HG02588 (cell line): ENCODE results near the gene SEMA4A.
A peak's percentile ranks its signal among the peaks of the same experiment; 100 is the strongest.
"Not testable (repeated sequence)": the region's sequence is repeated elsewhere in the genome, so short reads cannot be mapped to it uniquely, and the experiment has no call there.

Experiments used
- ATAC-seq: cut with Tn5 transposase; IDR thresholded peaks from one replicate; pipeline ENCODE4 v1.9.1; 2021; ENCODE audit warnings: mild to moderate bottlenecking, moderate library complexity; ENCODE audit not compliant: unreplicated experiment

SEMA4A gene

DNA sequence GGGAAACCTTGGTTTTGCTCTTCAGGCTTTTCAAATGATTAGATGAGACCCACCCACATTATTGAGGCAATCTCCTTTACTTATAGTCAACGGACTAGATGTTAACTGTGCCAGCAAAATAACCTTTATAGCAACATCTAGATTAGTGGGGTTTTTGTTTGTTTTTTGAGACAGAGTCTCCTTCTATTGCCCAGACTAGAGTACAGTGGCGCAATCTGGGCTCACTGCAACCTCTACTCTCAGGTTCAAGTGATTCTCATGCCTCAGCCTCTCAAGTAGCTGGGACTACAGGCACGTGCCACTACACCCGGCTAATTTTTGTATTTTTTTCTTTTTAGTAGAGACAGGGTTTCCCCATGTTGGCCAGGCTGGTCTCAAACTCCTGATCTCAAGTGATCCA is 36.9 kb downstream of the SEMA4A start:
- ATAC-seq: not testable (repeated sequence)

DNA sequence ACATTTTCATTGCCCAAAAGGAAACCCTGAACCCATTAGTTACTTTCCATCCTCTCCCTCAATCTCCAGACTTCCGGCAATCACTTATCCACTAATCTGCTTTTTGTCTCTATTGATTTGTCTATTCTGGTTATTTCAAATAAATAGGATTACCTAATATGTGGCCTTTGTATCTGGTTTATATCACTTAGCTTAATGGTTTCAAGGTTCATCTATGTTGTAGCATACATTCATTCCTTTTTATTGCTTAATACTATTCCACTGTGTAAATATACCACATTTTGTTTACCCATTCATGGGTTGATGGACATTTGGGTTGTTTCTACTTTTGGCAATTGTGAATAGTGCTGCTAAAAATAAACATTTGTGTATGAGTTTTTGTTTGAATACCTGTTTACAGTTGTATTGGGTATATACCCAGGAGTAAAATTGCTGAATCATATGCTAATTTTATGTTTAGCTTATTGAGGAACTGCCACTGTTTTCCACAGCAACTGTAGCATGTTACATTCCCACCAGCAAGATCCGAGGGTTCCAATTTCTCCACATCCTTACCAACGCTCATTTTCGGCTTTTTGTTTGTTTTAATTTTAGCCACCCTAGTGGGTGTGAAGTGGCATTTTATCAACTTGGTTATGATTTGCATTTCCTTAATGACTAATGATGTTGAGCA is 38.0 kb downstream of the SEMA4A start:
- no peak for ATAC-seq

DNA sequence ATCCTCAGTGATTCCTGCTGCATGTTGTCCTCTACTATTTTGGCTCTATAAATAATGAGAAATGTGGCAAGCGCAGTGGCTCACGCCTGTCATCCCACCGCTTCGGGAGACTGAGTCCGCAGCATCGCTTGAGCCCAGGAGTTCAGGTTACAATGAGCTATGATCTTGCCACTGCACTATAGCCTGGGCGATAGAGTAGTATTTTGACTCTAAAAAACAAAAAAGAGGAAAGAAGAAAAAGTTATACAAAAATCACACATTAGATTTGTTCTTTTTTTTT is 39.8 kb downstream of the SEMA4A start:
- no peak for ATAC-seq

DNA sequence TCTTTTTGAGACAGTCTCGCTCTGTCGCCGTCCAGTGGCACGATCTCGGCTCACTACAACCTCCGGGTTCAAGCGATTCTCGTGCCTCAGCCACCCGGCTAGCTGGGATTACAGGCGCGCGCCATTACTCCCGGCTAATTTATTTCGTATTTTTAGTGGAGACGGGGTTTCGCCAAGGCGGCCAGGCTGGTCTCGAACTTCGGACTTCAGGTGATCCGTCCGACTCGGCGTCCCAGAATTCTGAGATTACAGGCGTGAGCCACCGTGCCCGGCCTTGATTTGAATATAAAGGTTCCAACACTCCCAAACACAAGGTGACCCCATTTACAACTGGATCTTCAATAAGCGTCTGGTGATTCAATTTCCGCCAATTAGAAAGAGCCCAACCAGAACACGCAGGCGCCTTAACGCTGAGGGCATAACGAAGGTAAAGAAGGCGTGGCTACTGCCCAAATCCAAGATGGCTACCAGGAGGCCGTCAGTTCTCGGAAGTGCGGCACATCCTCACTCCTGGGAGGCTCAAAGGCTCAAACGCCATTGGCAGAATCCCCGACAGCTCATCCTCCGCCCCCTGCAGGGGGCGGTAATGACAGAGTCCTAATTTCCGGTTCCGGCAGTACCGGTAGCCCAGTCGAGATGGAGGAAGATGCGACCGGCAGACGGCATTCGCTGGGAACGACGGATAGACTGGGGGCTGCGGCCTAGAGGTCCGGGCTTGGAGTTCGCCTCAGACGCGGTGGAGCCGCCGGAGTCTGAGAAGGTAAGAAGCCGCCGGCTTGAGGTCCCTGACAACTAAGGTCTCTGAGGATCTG is 40.3 kb downstream of the SEMA4A start, which contains the start of gene SLC25A44:
Gene SLC25A44, plus strand, starts transcription at position 617 of the 812 bp plus-strand sequence. CDS start 5,744 bp downstream, outside the sequence.
- peak; percentile 95 for ATAC-seq

DNA sequence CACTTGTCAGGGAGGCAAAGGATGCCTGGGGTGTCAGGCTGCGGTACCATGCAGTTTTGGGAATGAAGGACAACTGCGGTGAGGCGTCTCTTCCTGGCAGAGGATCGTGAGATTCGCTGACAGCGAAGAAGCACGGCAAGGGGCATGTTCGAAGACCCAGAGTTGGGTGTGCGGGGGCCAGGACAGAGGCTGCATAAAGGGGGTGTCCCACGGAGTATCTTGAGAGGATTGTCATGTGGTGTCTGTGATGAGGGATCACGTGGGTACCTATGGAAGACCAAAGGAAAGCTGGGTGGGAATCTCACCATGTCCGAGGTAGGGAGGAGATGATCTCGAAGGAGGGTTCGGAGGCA is 40.9 kb downstream of the SEMA4A start:
- peak; percentile 8 for ATAC-seq

DNA sequence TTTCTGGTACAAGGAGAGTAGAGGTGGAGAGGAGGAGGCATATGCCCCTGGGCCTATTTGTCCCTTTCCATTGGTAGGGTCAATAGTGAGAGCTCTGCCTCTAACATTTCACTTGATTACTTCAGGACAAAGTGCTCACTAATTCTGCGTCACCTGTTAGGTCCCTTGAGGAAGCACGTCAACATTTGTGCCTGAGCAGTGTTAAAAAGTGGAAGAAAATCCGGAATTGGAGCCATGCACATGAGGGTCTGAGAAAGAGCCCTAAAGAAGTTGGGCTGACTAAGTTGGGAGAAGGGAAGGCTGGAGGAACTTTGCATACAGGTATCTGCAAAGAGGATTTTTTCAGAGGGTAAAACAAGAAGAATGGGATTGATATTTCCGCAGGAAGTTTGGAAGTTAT is 42.5 kb downstream of the SEMA4A start:
- ATAC-seq: no peak

DNA sequence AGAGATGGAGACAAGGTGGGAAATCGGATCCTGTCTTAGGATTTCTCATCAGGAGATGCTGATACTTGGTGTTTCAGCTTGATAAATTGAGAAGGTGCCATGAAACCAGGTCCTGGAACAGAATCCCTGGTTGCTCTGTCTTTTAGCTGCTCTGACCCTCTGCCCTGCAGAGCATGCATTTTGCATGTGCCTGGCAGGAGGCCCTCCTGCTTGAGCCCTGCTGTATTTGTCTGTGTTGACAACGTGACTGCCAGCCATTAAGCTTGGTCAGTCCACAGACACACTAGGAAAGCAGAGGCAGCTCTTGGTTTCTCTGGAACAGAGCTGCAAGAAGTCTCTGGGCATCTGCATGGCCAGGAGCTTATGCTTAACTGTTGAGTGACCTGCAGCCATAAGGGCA is 43.1 kb downstream of the SEMA4A start:
- ATAC-seq: no peak

DNA sequence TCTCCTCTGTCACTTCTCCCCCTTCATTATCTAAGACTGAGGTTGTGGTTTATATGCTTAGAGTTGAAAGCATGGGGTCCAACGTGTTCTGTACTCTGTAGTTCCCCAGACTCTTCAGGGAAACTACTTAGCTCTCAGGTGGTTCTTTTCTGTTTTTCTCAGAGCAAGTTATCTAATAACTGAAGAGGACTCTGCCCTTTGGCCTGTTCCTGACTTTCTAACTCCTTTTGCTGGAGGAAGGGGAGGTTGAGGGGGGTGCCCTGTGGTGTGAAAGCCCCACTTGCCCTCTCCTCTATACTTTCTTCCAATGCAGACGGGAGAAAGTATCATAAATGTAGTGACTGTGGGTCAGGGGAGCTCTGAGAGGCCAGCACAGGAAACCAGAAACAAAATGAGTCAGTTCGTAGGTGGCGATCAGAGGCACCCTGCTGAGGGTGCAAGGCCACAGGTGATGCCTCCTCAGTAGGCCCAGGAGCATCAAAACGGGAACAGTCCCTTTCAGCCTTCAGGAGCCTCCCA is 45.5 kb downstream of the SEMA4A start:
- no peak for ATAC-seq

DNA sequence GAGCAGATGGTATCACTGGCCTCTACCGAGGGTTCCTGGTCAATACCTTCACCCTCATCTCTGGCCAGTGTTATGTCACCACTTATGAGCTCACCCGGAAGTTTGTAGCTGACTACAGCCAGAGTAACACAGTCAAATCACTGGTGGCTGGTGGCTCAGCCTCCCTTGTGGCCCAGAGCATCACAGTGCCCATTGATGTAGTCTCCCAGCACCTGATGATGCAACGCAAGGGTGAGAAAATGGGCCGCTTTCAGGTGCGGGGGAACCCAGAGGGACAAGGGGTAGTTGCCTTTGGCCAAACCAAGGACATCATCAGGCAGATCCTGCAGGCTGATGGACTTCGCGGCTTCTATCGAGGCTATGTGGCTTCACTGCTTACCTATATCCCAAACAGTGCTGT is 46.7 kb downstream of the SEMA4A start:
- ATAC-seq: no peak

DNA sequence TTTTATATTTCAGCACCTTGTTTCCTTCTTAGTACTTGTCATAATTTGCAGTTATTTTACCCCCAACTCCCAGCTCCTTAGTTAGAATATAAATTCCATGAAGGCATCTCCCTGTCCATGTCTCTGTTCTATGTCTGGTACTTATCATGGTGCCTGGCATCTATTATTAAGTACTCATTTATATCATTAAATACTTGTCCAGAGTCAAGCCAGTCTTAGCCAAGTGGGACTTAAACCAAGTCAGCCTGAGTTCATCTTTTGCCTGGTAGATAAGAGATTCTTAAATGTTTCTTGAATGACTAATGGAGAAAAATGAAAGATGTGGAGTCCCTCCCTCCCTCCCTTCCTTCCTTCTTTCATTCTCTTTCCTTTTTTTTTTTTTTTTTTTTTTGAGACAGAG is 49.9 kb downstream of the SEMA4A start:
- ATAC-seq: no peak

DNA sequence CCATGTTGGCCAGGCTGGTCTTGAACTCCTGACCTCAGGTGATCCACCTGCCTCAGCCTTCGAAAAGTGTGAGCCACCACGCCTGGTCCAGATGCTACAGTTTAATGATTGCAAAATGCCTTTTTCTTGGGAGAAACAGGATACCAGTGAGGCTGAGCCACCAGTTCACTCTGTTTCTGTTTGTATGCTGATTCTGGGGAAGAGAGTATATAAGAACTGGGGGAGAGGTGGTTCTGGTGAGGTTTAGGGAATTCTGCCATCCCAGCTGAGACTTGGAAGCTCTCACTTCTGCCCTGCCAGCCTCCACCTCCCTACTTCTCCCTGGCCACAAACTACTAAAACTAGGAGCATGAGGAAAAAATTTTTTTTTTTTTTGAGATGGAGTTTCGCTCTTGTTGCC is 51.3 kb downstream of the SEMA4A start:
- ATAC-seq: no peak

DNA sequence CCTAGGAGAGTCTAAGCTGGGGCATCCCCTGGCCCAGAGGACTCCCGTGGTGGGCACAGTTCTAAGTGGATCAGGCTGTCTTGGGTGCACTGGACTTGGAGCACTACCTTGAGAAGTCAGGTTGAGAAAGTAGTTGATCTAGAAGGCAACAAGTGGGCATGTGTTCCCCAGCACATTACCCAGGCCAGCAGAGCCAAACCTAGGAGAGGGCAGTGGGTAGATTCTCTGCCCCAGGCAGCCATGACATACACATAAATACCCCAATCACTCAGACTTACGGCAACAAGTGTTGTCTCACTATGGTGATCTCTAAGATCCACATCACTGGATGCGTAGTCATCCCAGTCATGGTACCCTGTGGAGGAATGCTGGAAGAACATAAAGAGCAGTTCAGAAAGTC is 57.9 kb downstream of the SEMA4A start:
- ATAC-seq: no peak

DNA sequence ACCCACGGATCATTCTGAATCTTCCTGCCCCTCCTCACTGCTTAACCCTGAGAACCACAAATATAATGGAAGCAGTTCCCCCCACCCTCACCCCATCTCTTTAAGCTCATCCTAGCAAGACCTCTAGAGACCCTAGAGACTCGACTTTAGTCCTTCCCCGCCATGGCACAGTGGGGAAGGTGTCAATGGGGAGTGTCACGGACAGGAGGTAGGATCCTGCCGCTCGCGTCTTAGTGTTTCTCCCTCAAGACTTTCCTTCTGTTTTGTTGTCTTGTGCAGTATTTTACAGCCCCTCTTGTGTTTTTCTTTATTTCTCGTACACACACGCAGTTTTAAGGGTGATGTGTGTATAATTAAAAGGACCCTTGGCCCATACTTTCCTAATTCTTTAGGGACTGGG is 58.7 kb downstream of the SEMA4A start:
- ATAC-seq: no peak

DNA sequence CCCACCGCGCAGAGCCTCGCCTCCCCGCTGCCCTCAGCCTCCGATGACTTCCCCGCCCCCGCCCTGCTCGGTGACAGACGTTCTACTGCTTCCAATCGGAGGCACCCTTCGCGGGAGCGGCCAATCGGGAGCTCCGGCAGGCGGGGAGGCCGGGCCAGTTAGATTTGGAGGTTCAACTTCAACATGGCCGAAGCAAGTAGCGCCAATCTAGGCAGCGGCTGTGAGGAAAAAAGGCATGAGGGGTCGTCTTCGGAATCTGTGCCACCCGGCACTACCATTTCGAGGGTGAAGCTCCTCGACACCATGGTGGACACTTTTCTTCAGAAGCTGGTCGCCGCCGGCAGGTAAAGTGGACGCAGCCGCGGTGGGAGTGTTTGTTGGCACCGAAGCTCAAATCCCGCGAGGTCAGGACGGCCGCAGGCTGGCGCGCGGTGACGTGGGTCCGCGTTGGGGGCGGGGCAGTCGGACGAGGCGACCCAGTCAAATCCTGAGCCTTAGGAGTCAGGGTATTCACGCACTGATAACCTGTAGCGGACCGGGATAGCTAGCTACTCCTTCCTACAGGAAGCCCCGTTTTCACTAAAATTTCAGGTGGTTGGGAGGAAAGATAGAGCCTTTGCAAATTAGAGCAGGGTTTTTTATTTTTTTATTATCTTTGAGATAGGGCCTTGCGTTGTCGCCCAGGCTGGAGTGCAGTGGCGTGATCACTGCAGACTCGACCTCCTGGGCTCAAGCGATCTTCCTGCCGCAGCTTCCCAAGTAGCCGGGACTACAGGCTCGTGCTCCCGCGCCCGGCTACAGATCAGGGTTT is 59.7 kb downstream of the SEMA4A start, which contains the start of gene PMF1:
Gene PMF1, plus strand, starts transcription at position 175 of the 811 bp plus-strand sequence. Its CDS starts 9 bp downstream, at position 184.
- peak; percentile 88 for ATAC-seq

DNA sequence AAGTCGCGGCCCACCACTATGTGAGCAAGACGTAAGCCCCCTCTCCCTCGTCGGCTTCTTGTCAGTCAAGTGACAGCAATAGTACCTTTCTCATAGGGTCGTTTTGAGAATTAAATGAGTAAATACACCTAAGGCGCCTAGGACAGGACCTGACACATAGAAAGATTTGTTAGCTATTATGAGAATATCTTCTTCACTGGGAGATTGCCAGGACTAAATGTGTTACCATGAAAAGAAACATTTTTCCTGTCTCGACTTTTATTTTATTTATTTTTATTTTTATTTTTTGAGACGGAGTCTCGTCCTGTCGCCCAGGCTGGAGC is 60.2 kb downstream of the SEMA4A start:
- ATAC-seq: no peak

DNA sequence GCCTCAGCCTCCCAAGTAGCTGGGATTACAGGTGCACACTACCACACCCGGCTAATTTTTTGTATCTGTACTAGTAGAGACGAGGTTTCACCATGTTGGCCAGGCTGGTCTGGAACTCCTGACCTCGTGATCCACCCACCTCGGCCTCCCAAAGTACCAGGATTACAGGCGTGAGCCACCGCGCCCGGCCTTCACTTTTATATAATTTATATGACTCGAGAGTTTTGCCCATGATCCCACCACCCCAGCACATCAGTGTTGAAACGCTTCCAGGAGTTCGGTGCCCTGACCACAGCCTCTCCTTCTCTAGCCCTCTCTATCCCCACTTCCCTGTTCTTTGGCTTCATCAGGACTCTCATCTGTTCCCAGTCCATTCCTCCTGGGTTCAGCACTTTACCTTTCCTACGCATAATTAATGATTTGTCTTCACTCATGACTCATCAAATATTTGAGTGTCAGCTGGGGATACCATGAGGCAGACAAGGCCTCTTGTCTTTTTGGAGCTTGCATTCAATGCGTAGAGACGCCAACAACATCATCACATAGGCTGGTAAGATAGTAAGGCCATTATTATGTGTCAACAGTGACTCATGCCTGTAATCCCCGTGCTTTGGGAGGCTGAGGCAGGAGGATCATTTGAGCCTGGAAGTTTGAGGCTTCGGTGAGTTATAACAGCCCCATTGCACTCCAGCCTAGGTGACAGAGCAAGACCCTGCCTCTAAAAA is 60.8 kb downstream of the SEMA4A start:
- no peak for ATAC-seq

DNA sequence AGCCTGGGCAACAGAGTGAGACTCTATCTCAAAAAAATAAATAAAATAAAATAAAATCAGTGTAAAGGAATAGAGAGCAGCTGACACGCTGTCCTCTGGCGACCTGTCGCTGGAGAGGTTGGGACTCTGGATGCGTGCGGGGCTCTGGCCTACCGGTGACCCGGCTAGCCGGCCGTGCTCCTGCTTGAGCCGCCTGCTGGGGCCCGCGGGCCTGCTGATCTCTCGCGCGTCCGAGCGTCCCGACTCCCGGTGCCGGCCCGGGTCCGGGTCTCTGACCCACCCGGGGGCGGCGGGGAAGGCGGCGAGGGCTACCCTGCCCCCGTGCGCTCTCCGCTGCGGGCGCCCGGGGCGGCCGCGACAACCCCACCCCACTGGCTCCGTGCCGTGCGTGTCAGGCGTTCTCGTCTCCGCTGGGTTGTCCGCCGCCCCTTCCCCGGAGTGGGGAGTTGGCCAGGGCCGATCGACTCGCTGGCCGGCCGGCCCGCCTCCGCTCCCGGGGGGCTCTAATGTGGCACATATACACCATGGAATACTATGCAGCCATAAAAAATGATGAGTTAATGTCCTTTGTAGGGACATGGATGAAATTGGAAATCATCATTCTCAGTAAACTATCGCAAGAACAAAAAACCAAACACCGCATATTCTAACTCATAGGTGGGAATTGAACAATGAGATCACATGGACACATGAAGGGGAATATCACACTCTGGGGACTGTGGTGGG is 63.1 kb downstream of the SEMA4A start:
- not testable (repeated sequence) for ATAC-seq

DNA sequence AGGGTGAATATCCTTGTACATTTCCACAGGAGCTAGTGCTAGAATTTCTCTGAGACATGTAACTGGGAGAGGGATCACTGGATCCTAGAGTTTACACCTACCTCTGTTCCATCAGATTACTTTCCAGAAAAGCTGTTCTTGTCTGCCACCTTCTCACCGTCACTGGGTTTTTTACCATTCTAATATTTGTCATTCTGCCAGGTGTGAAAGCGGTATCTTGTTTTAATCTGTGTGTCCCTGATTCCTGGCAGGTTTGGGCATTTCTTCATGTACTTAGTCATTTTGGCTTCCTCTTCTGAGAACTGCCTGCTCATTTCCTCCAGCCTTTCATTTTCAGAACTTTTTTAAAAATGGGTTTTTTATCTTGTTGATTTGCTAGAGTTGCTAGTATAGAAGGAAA is 64.5 kb downstream of the SEMA4A start:
- no peak for ATAC-seq

DNA sequence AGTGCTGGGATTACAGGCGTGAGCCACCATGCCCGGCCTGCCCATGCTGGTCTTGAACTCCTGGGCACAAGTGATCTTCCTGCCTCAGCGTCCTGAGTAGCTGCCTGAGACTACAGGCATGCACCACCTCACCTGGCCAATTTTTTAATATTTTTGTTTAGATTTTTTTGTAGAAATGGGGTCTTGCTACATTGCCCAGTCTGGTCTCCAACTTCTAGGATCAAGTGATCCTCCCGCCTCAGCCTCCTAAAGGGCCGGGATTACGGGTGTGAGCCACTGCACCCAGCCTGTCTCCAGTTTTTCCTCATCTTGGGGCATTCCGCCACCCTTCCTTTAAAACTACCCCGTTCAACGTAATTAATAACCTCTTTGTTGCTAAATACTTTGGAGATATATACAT is 66.8 kb downstream of the SEMA4A start:
- no peak for ATAC-seq

DNA sequence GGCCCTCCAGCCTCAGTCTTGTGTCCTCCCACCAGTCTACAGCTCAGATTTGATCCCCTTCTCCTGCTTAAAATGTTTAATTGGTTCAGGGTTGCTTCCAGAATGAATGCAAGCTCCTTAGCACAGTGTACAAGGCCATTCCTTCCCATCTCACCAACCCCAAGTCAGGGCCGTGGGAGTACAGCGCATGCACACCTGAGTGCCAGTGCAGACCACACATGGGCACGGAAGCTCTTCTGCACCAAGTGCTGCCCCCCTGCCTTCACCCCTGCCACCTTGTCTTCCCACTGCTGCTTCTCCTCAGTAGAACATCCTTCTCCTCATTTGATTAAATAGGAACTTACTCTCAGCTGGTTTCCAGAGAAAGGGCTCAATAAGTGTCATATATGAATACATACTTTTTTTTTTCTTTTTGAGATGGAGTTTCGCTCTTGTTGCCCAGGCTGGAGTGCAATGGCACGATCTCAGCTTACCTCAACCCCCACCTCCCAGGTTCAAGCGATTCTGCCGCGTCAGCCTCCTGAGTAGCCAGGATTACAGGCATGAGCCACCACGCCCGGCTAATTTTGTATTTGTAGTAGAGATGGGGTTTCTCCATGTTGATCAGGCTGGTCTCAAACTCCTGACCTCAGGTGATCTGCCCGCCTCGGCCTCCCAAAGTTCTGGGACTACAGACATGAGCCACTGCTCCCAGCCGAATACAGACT is 68.8 kb downstream of the SEMA4A start:
- ATAC-seq: no peak
